Measurements from ENCODE around the gene DOK7. TPM values are rescaled to one million over a fixed set of nuclear protein-coding genes. Genes with fewer than 3 reads are reported as not detected.

The DOK7 gene
- total and polyA plus RNA-seq, 2 donors (not counting 3 experiments of a cell fraction or from before 2014, with no cell fraction given): not detected

- no peaks in the 10 kb centered on the region for H3K79me2 ChIP-seq (ENCODE audit: control insufficient read depth, insufficient read depth, low read length)
- intact Hi-C loops (cut with micrococcal nuclease) (no loop called here), dilution Hi-C loops (cut with MboI; ENCODE audit: extremely low pct_ligation_motif_present, low sequenced_read_pairs) (no loop called here)
- no peak overlapping the region for H3K4me2 ChIP-seq (ENCODE audit: insufficient read depth, low read length)
- no peak overlapping the region for H3K9ac ChIP-seq (replicated peaks; ENCODE audit: extremely low read depth, insufficient read depth, low read length)
- FAIRE-seq (no peak), DNase-seq (ENCODE audit: low read depth, low spot score) (no peak)
- no TSS peak for BruUV-seq (replicated peaks)
- POLR2A ChIA-PET: no interaction called here
- no peak overlapping the region for H3K4me3 ChIP-seq (replicated peaks in 1 of 3; ENCODE audit: insufficient read depth in 1 of 3, low read depth in 1 of 3, low read length in 3 of 3)
- H4K20me1 ChIP-seq (replicated peaks; ENCODE audit: control insufficient read depth, extremely low read depth, insufficient read depth, low read length): no peaks in the 10 kb centered on the region
- no peaks in the 10 kb centered on the region for H3K4me1 ChIP-seq (ENCODE audit: control insufficient read depth, extremely low read depth, insufficient read depth, low read length)
- H2AFZ ChIP-seq (ENCODE audit: low read depth, low read length): no peak overlapping the region
- H3K27ac ChIP-seq (ENCODE audit: insufficient read depth, low read depth, low read length): no peak overlapping the region
- H3K9me1 ChIP-seq (replicated peaks; ENCODE audit: control insufficient read depth, extremely low read depth, insufficient read depth, low read length): no peaks in the 10 kb centered on the region
- no peak for TF ChIP-seq JUN (IDR thresholded peaks at IDR 0.05; ENCODE audit: borderline replicate concordance, insufficient read depth, insufficient read length, low read depth)
- no peak for TF ChIP-seq GATA2 (IDR thresholded peaks at IDR 0.05; ENCODE audit: insufficient read depth, insufficient read length, low read depth, low read length)
- TF ChIP-seq EZH2 (IDR thresholded peaks at IDR 0.05; ENCODE audit: borderline replicate concordance, low read depth, low read length, severe bottlenecking): no peak
- no peaks in the 10 kb centered on the region for H3K36me3 ChIP-seq (ENCODE audit: control insufficient read depth in 2 of 2, extremely low read depth in 1 of 2, insufficient read depth in 2 of 2, low read length in 2 of 2)
- H3K27me3 ChIP-seq (ENCODE audit: control insufficient read depth in 2 of 2, insufficient read depth in 2 of 2, low read length in 2 of 2): peaks cover 7 to 9% of the 10 kb centered on the region in 2 experiments
- CTCF ChIA-PET: no interaction called here
- no peaks in the 10 kb centered on the region for H3K9me3 ChIP-seq (replicated peaks; ENCODE audit: control insufficient read depth, insufficient read depth, low read length)
Measured at GRCh38 chr4:3464911-3465697, 2.0 kb downstream of the DOK7 start.

DNA sequence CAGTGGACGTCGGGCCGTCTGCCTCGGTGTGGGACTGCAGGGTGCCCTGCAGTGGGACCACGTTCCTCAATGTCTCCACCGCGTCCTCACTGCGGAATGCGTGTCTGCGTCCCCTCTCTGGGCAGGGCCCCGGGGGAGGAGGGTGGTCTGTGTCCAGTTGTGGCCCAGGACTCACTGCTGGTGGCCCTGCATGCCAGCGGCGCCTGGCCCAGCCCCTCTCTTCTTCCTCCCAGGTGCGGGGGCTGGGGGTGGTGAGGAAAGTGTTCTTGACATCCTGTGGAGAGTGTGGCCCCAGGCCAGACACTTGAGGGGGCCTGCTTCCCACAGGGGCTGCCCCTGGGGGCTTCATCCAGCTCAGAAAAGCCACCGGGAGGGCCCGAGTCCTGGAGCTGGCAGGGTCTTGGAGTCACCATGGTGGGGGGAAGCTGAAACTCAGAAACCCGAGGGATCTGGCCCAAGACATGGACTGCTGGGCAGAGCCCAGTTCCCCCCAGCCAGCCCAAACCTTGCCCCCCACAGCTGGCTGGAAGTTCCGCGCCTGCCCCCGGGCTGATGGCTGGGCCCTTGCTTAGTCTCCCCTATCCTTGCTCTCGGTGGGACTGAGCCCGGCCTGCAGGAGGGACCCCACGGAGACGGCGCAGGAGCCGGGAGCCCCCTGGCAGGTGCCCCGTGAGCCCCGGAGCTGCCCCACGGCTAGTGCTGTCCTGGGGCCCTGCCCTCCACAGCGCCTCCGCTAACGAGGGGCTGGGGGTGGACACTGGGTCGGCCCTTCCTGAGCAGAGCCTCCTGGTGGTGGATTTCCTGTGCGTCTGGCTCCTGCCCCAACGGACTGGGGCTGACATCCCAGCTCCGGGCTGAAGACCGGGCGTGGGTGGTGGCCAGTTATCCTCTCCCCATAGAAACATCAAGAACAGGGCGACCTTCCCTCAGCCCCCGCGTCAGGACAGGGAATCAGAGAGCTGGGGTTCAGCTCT lies 2.9 kb downstream of the DOK7 start:
- Histone ChIP-seq H3K4me2 (ENCODE audit: insufficient read depth, low read length) (no peak overlapping the region), H3K4me1 (ENCODE audit: control insufficient read depth, extremely low read depth, insufficient read depth, low read length) (no peaks in the 10 kb centered on the region), H3K27me3 (ENCODE audit: control insufficient read depth in 2 of 2, insufficient read depth in 2 of 2, low read length in 2 of 2) (peaks cover 7 to 9% of the 10 kb centered on the region in 2 experiments), H3K27ac (ENCODE audit: insufficient read depth, low read depth, low read length) (no peak overlapping the region), H3K79me2 (ENCODE audit: control insufficient read depth, insufficient read depth, low read length) (no peaks in the 10 kb centered on the region), H3K9me3 (replicated peaks; ENCODE audit: control insufficient read depth, insufficient read depth, low read length) (no peaks in the 10 kb centered on the region), H3K4me3 (replicated peaks in 1 of 3; ENCODE audit: insufficient read depth in 1 of 3, low read depth in 1 of 3, low read length in 3 of 3) (no peak overlapping the region), H4K20me1 (replicated peaks; ENCODE audit: control insufficient read depth, extremely low read depth, insufficient read depth, low read length) (no peaks in the 10 kb centered on the region), H3K9ac (replicated peaks; ENCODE audit: extremely low read depth, insufficient read depth, low read length) (no peak overlapping the region), H3K9me1 (replicated peaks; ENCODE audit: control insufficient read depth, extremely low read depth, insufficient read depth, low read length) (no peaks in the 10 kb centered on the region), H2AFZ (ENCODE audit: low read depth, low read length) (no peak overlapping the region), H3K36me3 (ENCODE audit: control insufficient read depth in 2 of 2, extremely low read depth in 1 of 2, insufficient read depth in 2 of 2, low read length in 2 of 2) (no peaks in the 10 kb centered on the region)
- dilution Hi-C loops (cut with MboI; ENCODE audit: extremely low pct_ligation_motif_present, low sequenced_read_pairs) (no loop called here), intact Hi-C loops (cut with micrococcal nuclease) (no loop called here)
- TF ChIP-seq MYC (IDR thresholded peaks at IDR 0.05; ENCODE audit: low read depth, low read length) (no peak), JUN (IDR thresholded peaks at IDR 0.05; ENCODE audit: borderline replicate concordance, insufficient read depth, insufficient read length, low read depth) (no peak), POLR2AphosphoS5 (IDR thresholded peaks at IDR 0.05; ENCODE audit: insufficient read depth, low read depth, low read length) (no peak), CTCF (IDR thresholded peaks at IDR 0.05; ENCODE audit: extremely low read depth in 1 of 2, insufficient read depth in 1 of 2, low read depth in 1 of 2, low read length in 2 of 2) (peak; percentile 9 to 21), MAX (IDR thresholded peaks at IDR 0.05; ENCODE audit: insufficient read depth, insufficient read length) (no peak)
- POLR2A ChIA-PET: no interaction called here
- no peak for FAIRE-seq
- no peak for DNase-seq (ENCODE audit: low read depth, low spot score)
- CTCF ChIA-PET: interaction anchor here (1.1 kb wide), 1 partner anchor 15 kb away, joined by 3 read pairs; no protein-coding TSS in a partner anchor
- BruUV-seq (replicated peaks): no TSS peak

Data from endothelial cell of umbilical vein (primary cell).